NCI-H460 (cell line): Measurements from ENCODE around the gene CCND2. TPM values are rescaled to one million over a fixed set of nuclear protein-coding genes. Genes with fewer than 3 reads are reported as not detected.

Experiments
- DNase-seq: peaks from one replicate; pipeline ENCODE4 v3.0.0-alpha.2; 2016; ENCODE audit warnings: low read depth; ENCODE audit errors: extremely low read depth
- total RNA-seq: library from RNA; depleted of rRNA; stranded (reverse); fragments of >200 nt; shearing (Covaris generic); gene quantifications from 2 replicates; pipeline ENCODE4 v1.2.3, GENCODE V29; 2014

CCND2 gene
- total RNA-seq, 1 experiment from 2014 or later = 0.17 TPM

- DNase-seq = no peak
Measured at GRCh38 chr12:4256043-4256826, 17.3 kb upstream of the CCND2 start.

- DNase-seq = no peak
Measured at GRCh38 chr12:4257442-4257841, 16.1 kb upstream of the CCND2 start.

- no peak for DNase-seq
Measured at GRCh38 chr12:4259099-4259498, 14.5 kb upstream of the CCND2 start.

GRCh38 chr12:4261655-4262054 is 11.9 kb upstream of the CCND2 start:
- no peak for DNase-seq

GRCh38 chr12:4265280-4265679 is 8.3 kb upstream of the CCND2 start:
- no peak for DNase-seq

- DNase-seq = no peak
Measured at GRCh38 chr12:4266990-4267389, 6.6 kb upstream of the CCND2 start.

- DNase-seq = no peak
Measured at GRCh38 chr12:4267704-4268328, 5.7 kb upstream of the CCND2 start.

- DNase-seq = no peak
Measured at GRCh38 chr12:4268329-4269181, 5.0 kb upstream of the CCND2 start.

GRCh38 chr12:4269279-4269991 is 4.1 kb upstream of the CCND2 start:
- no peak for DNase-seq

GRCh38 chr12:4270016-4270830 is 3.3 kb upstream of the CCND2 start:
- no peak for DNase-seq

GRCh38 chr12:4270831-4271716 is 2.5 kb upstream of the CCND2 start:
- DNase-seq = no peak

GRCh38 chr12:4271717-4272423 is 1.7 kb upstream of the CCND2 start:
- DNase-seq = no peak

GRCh38 chr12:4272424-4273272 is 914 bp upstream of the CCND2 start:
- no peak for DNase-seq

GRCh38 chr12:4273273-4273651 is 300 bp upstream of the CCND2 start:
- no peak for DNase-seq

GRCh38 chr12:4274396-4275015 is 944 bp downstream of the CCND2 start:
- no peak for DNase-seq

- DNase-seq = no peak
Measured at GRCh38 chr12:4275016-4275869, 1.7 kb downstream of the CCND2 start.
